ENCODE measurements around the gene PDE4D.

GRCh38 chr5:59500014-59500413 is 393.5 kb downstream of the PDE4D start:
- TF ChIP-seq PATZ1 (CRISPR knock-in tag; IDR thresholded peaks at IDR 0.05; ENCODE audit: borderline replicate concordance): no peak
- TF ChIP-seq ZFP30 (CRISPR knock-in tag; IDR thresholded peaks at IDR 0.05): no peak
- no peak for TF ChIP-seq TCF4 (CRISPR knock-in tag; IDR thresholded peaks at IDR 0.05; ENCODE audit: borderline replicate concordance)
- no peak for TF ChIP-seq POU6F1 (CRISPR knock-in tag; IDR thresholded peaks at IDR 0.05; ENCODE audit: borderline replicate concordance, low read depth)
- no peak for TF ChIP-seq TSHZ2 (CRISPR knock-in tag; IDR thresholded peaks at IDR 0.05)
- no peak for TF ChIP-seq CSRNP3 (CRISPR knock-in tag; IDR thresholded peaks at IDR 0.05)
- TF ChIP-seq ZFP3 (CRISPR knock-in tag; IDR thresholded peaks at IDR 0.05): no peak
- no peak for TF ChIP-seq BACH2 (CRISPR knock-in tag; IDR thresholded peaks at IDR 0.05; ENCODE audit: borderline replicate concordance)
- TF ChIP-seq CREB5 (CRISPR knock-in tag; IDR thresholded peaks at IDR 0.05; ENCODE audit: low read depth): no peak

All from SK-N-SH treated with all-trans-retinoic acid at 6 μM for 48 hours (cell line).